NCI-H1930 (cell line): Measurements from ENCODE around the gene ISY1.
"Not testable (repeated sequence)": the region's sequence is repeated elsewhere in the genome, so short reads cannot be mapped to it uniquely, and the experiment has no call there.

Experiments used
- DNase-seq, 2 experiments: peaks; one replicate each; lab custom pipeline; 2025; lab: John Stamatoyannopoulos, UW

The ISY1 gene

GRCh38 chr3:129120254-129121004 lies 40.4 kb downstream of the ISY1 start:
- no peak for DNase-seq

- no peak for DNase-seq
These were observed 41.3 kb downstream of the ISY1 start for GRCh38 chr3:129119365-129120100.

GRCh38 chr3:129118745-129119144 lies 42.1 kb downstream of the ISY1 start:
- no peak for DNase-seq

- DNase-seq = no peak
These were observed 43.7 kb downstream of the ISY1 start for GRCh38 chr3:129117134-129117533.

- DNase-seq = no peak
These were observed 44.3 kb downstream of the ISY1 start for GRCh38 chr3:129116482-129116946.

- DNase-seq = no peak
These were observed 46.4 kb downstream of the ISY1 start for GRCh38 chr3:129114455-129114854.

GRCh38 chr3:129112308-129113052 lies 48.4 kb downstream of the ISY1 start:
- DNase-seq = no peak

- DNase-seq = not testable (repeated sequence)
These were observed 49.6 kb downstream of the ISY1 start for GRCh38 chr3:129111076-129111780.

GRCh38 chr3:129107793-129108192 lies 53.1 kb downstream of the ISY1 start:
- no peak for DNase-seq

- no peak for DNase-seq
These were observed 53.8 kb downstream of the ISY1 start for GRCh38 chr3:129106866-129107565.

GRCh38 chr3:129106320-129106719 lies 54.5 kb downstream of the ISY1 start:
- DNase-seq = peak in 1 of 2 experiments; percentile 8

- DNase-seq = no peak
These were observed 55.0 kb downstream of the ISY1 start for GRCh38 chr3:129105862-129106261.

GRCh38 chr3:129104498-129105079 lies 56.3 kb downstream of the ISY1 start:
- DNase-seq = no peak

- no peak for DNase-seq
These were observed 56.8 kb downstream of the ISY1 start for GRCh38 chr3:129104051-129104450.

GRCh38 chr3:129103296-129103695 lies 57.6 kb downstream of the ISY1 start:
- DNase-seq = no peak

GRCh38 chr3:129101370-129102138 lies 59.3 kb downstream of the ISY1 start:
- DNase-seq = no peak

- no peak for DNase-seq
These were observed 60.6 kb downstream of the ISY1 start for GRCh38 chr3:129100274-129100673.

- no peak for DNase-seq
These were observed 65.6 kb downstream of the ISY1 start for GRCh38 chr3:129095285-129095684.

GRCh38 chr3:129088312-129088711 lies 72.6 kb downstream of the ISY1 start:
- DNase-seq = not testable (repeated sequence)

- DNase-seq = not testable (repeated sequence)
These were observed 73.0 kb downstream of the ISY1 start for GRCh38 chr3:129087904-129088303.
